Tongue (tissue), 2 donors: ENCODE results near the gene FATE1. TPM values are rescaled to one million over a fixed set of nuclear protein-coding genes. Genes with fewer than 3 reads are reported as not detected.
A peak's percentile ranks its signal among the peaks of the same experiment; 100 is the strongest.
"Not testable (repeated sequence)": the region's sequence is repeated elsewhere in the genome, so short reads cannot be mapped to it uniquely, and the experiment has no call there.

Experiments used
- DNase-seq: peaks from one replicate; pipeline ENCODE4 v3.0.0-alpha.2; 2015
- total RNA-seq: library from RNA; depleted of rRNA; stranded (reverse); fragments of >200 nt; gene quantifications from one replicate; pipeline ENCODE4 v1.2.3, GENCODE V29; 2014

FATE1 gene, protein sequence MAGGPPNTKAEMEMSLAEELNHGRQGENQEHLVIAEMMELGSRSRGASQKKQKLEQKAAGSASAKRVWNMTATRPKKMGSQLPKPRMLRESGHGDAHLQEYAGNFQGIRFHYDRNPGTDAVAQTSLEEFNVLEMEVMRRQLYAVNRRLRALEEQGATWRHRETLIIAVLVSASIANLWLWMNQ
- total RNA-seq, result 0.51 TPM

DNA sequence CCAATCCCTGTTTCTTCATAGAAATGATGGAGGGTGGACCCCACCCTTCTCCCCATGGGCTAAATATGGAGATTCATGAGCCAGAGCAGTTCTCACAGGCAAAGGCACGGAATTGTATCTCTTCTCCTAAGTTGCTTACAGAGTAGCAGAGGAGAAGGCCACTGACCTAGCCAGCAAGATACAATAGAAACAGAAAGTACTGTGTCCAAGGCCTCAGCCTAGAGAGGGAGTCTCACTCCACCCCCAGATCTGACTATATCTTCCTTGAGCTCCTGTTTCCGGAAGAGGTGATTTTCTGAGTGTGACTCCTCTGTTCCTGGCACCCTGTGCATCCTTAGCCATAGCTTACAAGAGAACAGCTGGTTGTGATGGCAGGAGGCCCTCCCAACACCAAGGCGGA, at the start of gene FATE1:
FATE1 (plus strand) TSS at position 284 of the 400 bp plus-strand sequence; CDS start at position 369, 85 bp downstream.
- DNase-seq, result no peak

DNA sequence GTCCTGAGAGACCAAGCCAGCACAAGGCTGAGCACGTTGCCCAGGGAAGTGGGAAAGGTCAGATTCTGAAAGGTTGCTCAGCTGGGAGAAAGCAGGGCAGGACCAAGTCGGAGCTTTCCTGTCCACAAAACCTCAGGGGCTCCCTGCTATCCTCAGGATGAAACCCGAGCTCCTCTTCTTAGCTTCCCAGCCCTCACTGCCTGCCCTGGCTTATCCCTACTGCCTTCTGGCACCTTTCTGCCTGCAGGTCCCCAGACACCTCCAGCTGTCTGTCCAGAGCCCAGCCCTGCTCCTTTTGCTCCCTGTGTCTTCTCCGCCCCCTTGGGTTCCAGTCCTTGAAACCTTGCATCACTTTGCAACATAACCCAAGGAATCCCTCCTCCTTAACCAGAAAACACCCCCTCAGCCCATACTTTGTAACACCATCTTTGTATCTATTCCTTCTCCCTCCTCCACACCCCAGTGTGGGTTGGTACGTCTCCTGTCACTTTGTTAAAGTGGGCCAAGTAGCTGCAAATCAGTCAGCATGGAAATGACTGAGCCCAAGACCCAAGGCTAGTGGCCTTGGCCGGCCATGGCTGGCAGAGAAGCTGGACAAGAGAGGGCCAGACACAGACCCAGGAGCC, 40.6 kb upstream of the FATE1 start:
- DNase-seq, result no peak

DNA sequence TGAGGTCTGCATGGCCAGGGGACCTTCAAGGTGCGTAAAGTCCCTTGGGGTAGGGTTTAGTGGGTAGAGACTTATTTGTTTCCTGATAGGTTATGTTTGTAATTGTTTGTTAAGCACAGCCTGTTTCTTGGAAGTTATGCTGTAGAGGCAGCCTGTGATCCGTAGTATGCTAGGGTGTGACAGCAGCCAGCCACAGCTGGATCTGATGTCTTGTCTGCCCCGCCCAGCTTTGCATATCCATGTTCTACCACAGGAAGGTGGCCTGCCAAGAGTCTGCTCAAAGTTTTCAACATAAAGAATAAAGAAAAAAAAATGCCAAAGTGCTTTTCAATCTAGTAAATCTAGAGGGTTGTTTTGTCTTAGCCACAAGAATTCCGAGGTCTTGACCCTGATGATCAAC, 39.6 kb upstream of the FATE1 start:
- peak; percentile 17 for DNase-seq

DNA sequence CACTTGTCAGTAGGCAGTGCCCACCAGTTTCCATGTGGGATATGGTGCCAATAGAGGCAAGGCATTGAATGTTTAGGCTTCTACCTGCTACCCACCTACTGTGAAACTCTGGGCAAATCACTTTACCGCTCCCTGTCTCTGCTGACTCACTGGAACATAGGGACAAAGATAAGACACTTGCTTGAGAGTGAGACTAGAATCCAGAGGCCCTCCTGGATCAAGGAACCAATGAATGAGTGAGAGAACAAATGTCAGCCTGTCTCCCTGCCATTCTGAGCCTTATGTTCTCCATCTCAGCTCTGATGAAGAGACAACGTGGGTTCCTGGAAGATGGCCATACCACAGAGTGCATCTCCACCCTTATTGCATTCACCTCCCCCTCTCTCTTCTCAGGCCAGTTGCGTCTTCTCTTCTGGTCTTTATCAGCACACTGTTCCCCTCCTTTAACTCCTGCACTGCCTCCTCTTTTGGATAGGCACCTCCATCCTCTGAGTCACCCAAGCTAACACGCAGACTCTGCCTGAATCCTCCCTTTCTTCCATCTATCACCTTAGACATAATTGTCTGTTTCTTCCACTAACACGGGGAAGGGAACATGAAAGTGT, 35.9 kb upstream of the FATE1 start:
- no peak for DNase-seq

DNA sequence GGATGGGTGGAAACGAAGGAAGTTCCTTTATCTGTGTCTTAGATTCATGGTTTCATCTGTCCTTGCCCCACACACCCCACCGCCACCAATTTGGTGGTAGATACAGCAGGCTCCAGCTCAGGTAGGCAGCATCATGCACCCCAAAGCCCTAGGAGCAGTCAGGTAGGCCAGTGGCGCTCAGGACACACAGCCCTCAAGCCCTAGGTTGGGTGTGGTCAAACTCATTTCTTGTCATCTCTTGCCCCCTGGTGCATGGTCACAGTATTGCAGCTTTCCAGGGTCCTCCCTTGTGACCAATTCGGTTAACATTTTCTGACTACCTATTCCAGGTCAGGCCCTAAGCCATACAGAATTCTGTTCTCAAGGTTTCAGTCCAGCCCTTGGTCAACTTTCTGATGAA, 35.0 kb upstream of the FATE1 start:
- DNase-seq, result peak; percentile 37

DNA sequence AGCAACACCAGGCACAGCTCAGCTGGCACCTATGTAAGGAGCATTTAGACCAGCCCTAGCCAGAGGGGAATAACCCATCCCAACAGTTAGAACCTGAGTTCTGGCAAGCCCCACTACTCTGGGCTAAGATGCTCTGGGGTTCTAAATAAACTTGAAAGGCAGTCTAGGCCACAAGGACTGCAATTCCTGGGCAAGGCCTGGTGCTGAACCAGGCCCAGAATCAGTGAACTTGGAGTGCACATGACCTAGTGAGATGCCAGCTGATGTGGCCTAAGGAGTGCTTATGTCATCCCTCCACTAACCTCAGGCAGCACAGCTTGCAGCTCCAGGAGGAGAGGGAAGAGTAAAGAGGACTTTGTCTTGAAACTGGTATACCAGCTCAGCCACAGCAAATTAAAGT, 28.2 kb upstream of the FATE1 start:
- DNase-seq, result no peak

DNA sequence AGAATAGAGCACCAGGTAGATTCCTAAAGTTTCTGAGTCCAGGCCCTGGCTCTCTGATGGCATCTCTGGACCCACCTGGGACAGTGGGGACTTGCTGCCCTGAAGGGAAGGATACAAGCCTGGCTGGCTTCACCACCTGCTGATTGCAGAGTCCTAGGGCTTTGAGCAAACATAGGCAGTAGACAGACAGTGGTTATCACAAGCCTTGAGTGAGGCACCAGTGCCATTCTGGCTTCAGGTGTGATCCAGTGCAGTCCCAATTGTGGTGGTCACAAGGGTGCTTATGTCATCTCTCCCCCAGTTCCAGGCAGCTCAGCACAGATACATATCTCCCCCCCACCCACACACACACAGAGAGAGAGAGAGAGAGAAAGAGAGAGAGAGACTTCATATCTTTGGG, 27.1 kb upstream of the FATE1 start:
- DNase-seq, result no peak

DNA sequence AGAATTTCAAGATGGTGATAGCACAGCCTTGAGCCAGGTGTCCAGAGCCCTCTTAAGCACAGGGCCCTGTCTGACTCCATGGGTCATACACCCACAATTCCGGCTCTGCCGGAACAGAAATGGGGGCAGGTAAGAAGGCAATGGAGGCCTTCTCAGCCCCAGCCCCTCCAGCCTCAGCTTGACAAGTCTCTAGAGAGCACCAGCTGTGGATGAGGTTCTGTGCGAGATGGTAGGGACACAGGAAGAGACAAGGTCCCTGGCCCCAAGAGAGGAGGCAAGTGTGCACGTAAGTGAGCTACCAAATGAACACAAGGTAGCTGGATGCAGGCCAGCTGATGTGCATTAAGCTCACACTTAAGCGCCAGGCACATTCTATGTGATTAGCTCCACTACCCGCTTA, 23.0 kb upstream of the FATE1 start:
- no peak for DNase-seq

DNA sequence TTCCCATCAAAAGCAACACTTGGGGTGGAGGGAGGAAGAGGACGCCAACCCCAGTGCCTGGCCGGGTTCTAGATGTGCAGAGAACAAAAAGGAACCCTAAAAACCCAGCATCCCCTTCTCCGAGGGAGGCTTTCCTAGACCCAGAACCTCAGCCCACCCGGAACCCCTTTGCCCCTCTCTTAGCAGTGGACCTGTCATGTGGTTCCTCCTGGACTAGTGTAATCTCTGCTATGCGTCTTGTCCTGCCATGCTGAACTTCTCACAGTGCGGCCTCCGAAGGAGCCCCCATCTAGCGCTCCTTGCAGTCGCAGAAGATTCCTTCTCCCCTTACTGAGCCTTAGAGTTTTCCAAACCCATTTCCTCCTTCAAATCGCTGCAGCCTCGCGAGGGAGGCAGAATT, 21.7 kb upstream of the FATE1 start:
- no peak for DNase-seq

DNA sequence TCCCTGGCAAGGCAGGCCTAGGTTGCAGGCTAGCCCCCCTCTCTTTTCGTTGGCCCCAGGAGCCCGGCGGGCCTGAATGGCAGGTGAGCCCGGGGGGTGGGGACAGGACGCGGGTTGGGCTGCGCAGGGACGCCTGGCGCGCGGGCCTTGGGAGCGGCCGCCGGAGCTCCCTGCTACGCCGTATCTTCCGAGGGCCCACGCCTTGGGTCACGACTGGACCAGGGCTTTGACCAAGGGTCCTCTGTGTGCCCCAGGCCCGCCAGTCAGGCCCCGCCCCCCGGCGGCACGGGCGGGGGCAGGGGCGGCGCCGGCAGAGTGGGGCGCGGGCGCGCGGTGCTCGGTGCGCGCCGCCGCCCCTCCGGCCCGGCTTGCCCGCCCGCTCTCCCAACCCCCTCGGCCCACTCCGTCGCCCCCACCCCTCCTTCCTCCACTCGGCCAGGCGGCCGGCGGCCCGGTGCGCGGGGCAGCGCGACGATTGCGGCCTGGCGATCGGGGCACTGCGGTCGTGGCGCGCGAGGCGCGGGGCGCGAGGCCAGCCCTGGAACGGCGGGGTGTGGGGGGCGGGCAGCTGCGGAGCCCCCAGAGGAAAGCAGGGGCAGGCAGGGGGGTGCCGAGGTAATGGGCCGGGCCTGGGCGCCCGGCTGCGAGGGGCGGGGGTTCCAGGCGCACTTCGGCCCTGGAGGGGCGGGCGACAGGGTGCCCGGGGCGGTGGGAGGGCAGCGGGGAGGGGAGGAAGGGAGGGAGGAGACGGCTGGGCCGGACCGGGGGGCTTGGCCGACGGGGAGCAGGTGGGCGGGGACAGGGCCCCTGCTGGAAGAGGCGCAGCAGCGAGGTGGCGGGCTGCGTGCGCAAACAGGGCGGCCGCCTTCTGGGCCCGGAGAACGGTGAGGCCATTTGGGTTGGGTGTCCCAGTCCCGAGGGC, 20.9 kb upstream of the FATE1 start, which contains the start of gene PRRG3:
PRRG3 (plus strand) TSS at position 798 of the 922 bp plus-strand sequence. CDS start 3,357 bp downstream, outside the sequence.
- peak; percentile 76 for DNase-seq

DNA sequence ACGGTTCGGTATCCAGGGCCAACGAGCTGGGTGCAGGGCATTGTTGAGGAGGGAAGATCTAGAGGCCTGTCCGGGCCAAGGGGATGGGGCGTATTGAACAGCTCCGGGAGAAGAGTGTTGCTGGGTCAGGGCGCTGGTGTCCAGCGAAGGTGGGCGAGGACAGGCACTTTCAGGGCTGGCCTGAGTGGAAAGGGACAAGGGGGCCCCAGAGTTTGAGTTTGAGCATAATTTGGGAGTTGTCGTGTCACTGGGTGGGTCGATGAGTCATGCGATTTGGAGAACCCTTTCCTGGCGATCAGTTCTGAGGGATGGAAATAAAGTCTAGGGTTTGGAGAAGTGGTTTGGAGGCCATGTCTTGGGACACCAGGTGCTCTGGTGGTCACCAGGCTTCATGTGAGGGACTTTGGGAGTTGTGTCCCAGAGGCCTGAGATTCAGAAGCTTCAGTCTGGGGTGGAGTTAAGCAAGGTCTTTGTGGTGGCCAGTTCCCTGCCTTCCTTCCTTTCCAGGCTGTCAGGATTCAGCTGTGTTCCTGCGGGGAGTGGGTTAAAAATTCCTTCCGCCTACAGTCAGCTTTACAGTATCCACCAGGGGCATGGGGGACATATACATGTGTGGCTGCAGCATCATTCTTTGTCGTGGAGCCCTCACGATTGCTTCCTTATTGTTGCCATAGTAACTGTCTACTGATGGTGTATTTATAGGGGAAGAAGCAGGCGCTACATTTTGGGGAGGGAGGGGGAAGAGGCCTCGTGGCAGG, 20.1 kb upstream of the FATE1 start:
- peak; percentile 30 for DNase-seq

DNA sequence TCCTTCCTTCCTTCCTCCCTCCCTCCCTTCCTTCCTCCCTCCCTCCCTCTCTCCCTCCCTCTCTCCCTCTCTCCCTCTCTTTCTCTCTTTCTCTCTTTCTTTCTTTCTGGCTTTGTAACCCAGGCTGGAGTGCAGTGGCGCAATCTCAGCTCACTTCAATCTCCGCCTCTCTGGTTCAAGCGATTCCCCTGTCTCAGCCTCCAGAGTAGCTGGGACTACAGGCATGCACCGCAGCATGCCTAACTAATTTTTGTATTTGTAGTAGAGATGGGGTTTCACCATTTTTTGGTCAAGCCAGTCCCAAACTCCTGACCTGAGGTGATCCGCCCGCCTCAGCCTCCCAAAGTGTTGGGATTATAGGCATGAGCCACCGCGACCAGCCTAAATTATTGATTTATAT, 18.8 kb upstream of the FATE1 start:
- not testable (repeated sequence) for DNase-seq

DNA sequence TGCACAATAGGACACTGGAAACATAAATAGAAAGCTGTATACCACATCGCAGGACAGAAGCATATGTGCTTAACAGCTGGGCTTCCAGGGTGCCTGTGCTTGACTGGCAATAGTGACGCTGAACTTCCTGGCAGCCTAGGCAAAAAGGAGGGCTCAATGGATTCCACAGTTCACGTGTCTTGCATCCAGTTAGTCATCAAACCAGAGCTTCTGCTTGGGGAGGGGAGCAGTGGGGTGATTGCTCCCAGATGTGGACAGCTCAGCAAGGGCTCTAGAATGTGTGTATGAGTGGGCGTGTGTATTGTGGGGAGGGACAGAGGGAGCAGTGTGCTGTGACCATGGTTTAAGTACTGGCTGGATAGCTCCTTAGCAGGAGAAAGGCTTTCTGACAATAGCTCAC, 18.3 kb upstream of the FATE1 start:
- DNase-seq, result peak; percentile 84

DNA sequence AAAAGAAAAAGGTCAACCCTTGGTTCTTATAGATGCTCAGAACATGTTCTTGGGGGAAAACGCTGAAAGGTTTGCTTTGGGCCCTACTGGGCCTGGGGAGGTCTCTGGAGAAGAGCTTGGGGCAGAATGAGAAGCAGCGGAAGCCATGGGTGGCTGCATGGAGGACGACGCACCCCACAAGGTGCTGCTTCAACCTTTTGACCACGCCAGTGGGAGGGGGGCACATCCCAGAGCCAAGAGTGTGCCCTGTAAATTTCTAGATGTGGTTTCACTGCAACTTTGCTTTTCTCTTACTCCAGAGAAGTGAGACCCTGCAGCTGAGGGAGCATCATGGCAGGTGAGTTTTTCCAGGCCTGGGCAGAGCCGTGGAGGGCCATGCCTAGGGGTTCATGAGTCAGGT, 17.4 kb upstream of the FATE1 start:
- DNase-seq, result no peak

DNA sequence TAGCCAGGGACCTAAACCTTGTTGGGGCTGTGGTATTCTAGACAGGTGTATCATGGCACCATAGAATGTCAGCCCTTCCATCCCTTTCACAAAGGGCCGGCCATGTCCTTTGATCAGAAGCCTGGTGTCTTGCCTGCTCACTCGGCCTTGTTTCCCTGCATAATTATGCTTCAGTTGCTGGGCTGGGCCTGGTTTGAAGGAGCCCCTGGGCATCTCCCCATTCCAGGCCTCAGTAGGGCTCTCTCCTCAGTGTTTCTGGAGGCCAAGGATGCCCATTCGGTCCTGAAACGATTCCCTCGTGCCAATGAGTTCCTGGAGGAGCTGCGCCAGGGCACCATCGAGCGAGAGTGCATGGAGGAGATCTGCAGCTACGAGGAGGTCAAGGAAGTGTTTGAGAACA, 16.1 kb upstream of the FATE1 start:
- DNase-seq, result no peak

DNA sequence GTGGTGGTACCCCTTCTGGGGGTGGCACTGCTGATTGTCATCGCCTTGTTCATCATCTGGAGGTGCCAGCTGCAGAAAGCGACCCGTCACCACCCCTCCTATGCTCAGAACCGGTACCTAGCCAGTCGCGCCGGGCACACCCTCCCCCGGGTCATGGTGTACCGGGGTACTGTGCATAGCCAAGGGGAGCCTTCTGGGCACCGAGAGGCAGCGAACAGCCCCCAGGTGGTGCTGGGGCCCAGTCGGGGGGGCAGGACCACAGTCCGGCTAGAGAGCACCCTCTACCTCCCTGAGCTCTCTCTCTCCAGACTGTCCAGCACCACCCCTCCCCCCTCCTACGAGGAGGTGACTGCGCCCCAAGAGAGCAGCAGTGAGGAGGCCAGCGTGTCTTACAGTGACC, 15.3 kb upstream of the FATE1 start:
- no peak for DNase-seq

DNA sequence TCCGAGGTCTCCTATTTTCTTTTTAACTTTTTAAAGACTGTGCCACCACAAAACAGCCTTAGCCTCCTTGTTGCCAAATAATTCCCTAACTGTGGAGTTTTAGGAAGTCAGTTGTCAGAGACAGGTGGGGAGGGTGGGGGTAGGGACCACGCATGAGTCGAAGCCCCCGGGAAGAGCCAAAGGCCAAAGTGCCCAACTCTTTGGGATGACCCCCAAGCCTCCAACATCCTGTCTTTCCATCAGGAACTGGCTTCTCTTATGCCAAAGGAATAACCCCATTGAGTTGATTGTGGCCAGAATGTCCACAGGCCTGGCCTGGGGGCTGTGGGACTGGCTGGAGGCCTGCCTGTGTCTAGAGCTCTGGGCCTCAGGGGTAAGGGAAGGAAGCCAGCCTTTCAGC, 14.8 kb upstream of the FATE1 start:
- DNase-seq, result no peak

DNA sequence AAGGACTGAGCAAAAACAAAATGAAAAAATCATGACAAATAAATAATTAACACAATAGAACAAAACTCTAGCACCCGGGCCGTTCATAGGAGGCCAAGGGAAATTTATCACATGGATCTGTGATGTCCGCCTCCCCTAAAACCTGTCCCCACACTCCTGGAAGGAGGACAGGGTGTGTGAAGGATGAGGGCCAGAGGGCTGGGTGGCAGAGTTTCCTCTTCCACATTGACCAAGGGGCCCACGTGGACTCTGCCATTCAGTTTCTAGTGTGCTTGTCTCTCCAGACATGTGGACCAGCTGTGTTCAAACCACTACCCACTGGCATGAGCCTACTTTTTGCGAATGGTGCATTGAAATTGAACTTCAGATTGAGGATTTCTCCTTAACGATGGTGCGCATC, 14.3 kb upstream of the FATE1 start:
- DNase-seq, result no peak

DNA sequence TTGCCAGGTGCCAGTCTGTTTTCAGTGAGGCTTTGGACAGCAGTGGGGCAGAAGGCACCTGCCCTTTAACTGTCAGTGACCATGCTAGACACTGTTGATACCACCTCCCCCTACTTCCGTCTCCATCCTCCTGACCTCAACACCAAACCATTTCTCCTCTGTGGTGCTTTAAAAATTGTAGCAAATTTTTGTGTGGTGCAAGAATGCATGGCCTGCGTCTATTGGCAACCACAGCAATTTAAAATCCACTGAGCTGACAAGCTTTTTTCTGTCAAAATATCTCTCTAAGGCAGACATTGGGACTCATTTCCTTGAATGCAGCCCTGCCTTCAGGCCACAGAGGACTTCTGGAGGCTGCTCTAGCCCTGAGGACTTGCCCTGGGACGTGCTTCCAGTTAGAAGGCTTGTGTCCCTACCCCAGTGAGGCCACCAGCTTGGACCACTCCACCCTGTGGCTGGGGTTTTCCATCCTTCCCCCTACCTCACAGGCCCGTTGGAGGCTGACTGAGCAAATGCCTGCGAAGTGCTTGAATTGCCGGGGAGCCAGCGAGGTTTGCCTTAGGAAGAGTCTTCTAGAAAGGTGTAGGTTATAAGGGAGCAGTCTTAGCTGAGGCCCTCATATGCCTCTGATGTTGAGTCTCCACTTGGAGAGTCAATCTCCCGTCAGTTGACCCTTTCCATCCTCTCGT, 13.7 kb upstream of the FATE1 start:
- DNase-seq, result no peak

DNA sequence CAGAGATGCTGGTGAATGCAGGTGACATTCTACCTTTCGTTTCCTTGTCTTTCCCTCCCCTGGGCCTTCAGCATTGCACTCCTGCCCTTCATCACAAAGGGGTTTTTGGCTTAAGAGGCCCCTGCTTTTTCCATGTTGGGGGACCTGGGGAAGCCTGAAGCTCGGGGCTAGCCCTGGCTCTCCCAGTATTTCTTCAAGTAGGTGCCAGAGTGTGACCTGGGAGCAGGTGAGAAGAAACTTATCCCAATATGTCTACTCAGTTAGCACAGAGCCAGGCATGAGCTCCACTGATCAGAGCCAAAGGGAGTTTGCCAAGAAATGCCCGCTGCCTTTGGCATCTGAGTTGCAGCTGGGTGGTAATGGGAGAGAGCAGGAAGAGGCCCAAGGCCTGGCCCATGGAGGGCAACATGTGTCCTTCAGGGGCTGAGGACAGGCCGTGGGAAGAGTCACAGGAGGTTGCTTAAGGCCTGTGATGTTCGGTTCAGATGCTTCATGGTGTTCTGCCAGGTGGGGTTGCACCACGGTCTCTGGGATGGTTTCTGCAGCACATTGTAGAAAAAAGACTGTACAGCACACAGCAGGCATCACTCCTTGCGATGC, 13.0 kb upstream of the FATE1 start:
- peak; percentile 35 for DNase-seq

DNA sequence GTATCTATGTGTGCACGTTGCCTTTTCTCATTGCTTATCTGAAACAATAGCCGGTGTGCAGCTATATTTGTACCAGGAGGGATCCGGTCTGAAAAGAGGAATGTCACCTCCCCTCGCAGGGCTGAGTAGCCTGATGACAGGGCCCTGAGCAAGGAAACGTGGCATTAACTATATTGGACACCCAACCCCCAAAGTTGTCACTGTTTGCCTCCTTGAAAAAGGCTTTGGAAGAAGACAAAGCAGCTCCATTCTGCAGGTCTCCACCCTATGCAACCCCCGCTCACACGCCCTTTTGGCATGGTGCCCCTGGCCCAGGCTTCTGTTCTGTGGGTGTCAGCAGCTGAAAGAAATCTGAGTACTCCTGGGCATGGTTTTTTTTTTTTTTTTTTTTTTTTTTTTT, 12.3 kb upstream of the FATE1 start:
- DNase-seq, result peak; percentile 92
